Thymus (tissue), 14 donors: ENCODE results near the gene LCAT. TPM values are rescaled to one million over a fixed set of nuclear protein-coding genes. Genes with fewer than 3 reads are reported as not detected.

Experiments
- DNase-seq, 9 donors: peaks; one replicate each; pipeline ENCODE4 v3.0.0-alpha.2; 2013; ENCODE audit warnings: low spot score in 9 of 9, low read depth in 6 of 9, missing footprints in 1 of 9
- H3K27ac ChIP-seq, 2 donors: one replicate each; pipeline ENCODE4 v1.5.1; 2013; ENCODE audit warnings: control low read depth in 1 of 2, low read depth in 1 of 2, low read length in 1 of 2, mild to moderate bottlenecking in 1 of 2, moderate library complexity in 1 of 2
- H3K27me3 ChIP-seq, 2 donors: one replicate each; pipeline ENCODE4 v1.5.1; 2013; ENCODE audit warnings: low read length in 1 of 2; ENCODE audit not compliant: control insufficient read depth in 2 of 2, insufficient read depth in 1 of 2
- H3K36me3 ChIP-seq, 2 donors: one replicate each; pipeline ENCODE4 v1.5.1; 2013; ENCODE audit warnings: low read length in 1 of 2, mild to moderate bottlenecking in 1 of 2, moderate library complexity in 1 of 2; ENCODE audit not compliant: control insufficient read depth in 2 of 2, insufficient read depth in 2 of 2
- H3K4me1 ChIP-seq, 2 donors: one replicate each; pipeline ENCODE4 v1.5.1; 2013; ENCODE audit warnings: low read length in 2 of 2; ENCODE audit not compliant: control insufficient read depth in 2 of 2, insufficient read depth in 2 of 2
- H3K4me3 ChIP-seq, 2 donors: one replicate each; pipeline ENCODE4 v1.5.1; 2013; ENCODE audit warnings: low read length in 2 of 2, control low read depth in 1 of 2, mild to moderate bottlenecking in 1 of 2
- H3K9me3 ChIP-seq, 2 donors: one replicate each; pipeline ENCODE4 v1.5.1; 2013; ENCODE audit warnings: low read length in 1 of 2, mild to moderate bottlenecking in 1 of 2; ENCODE audit not compliant: control insufficient read depth in 2 of 2, insufficient read depth in 1 of 2
- WGBS: extraction: QIAGEN DNeasy Blood & Tissue Kit; methylation state at CpG from one replicate; pipeline ENCODE4 v1.1.7; 2013; 5-methylcytosine and 5-hydroxymethylcytosine counted together
- long read RNA-seq, 10 donors: transcript quantifications; one replicate each; lab custom pipeline, GENCODE V29; 2026
- polyA plus RNA-seq: library from polyadenylated mRNA; stranded (reverse); fragments of 200-250 nt; gene quantifications from one replicate; pipeline ENCODE4 v1.2.3, GENCODE V29; 2013
- total RNA-seq: library from RNA; stranded (reverse); fragments of 120-200 nt; gene quantifications from one replicate; pipeline ENCODE4 v1.2.4, GENCODE V29; 2013
- donor health status: healthy.

The LCAT gene, protein sequence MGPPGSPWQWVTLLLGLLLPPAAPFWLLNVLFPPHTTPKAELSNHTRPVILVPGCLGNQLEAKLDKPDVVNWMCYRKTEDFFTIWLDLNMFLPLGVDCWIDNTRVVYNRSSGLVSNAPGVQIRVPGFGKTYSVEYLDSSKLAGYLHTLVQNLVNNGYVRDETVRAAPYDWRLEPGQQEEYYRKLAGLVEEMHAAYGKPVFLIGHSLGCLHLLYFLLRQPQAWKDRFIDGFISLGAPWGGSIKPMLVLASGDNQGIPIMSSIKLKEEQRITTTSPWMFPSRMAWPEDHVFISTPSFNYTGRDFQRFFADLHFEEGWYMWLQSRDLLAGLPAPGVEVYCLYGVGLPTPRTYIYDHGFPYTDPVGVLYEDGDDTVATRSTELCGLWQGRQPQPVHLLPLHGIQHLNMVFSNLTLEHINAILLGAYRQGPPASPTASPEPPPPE
- total RNA-seq (4.4 TPM), polyA plus RNA-seq (51.9 TPM)
- long read RNA-seq, donor 1 = 0 reads
- long read RNA-seq, donor 2 = 0 reads
- long read RNA-seq, donor 3, partial matches to known transcripts = 0 of 4 reads
- long read RNA-seq, donor 3, other reads (novel, unspliced or antisense) = 0 of 4 reads
- long read RNA-seq, donor 4, partial matches to known transcripts = 0 of 1 reads
- long read RNA-seq, donor 4, other reads (novel, unspliced or antisense) = 0 of 1 reads
- long read RNA-seq, donor 5, transcript LCAT-204 (5 exons, 1,240 nt) = major isoform, 5 of 5 reads
- long read RNA-seq, donor 5, partial matches to known transcripts = 0 of 5 reads
- long read RNA-seq, donor 5, other reads (novel, unspliced or antisense) = 0 of 5 reads
- long read RNA-seq, donor 6, partial matches to known transcripts = 0 of 3 reads
- long read RNA-seq, donor 6, other reads (novel, unspliced or antisense) = 0 of 3 reads
- long read RNA-seq, donor 7, partial matches to known transcripts = 0 of 1 reads
- long read RNA-seq, donor 7, other reads (novel, unspliced or antisense) = 0 of 1 reads
- long read RNA-seq, donor 8 = 0 reads
- long read RNA-seq, donor 9, partial matches to known transcripts = 0 of 3 reads
- long read RNA-seq, donor 9, other reads (novel, unspliced or antisense) = 0 of 3 reads
- long read RNA-seq, donor 10 = 0 reads

- H3K4me3 ChIP-seq = no peak within 1 kb of the TSS
- 95% methylated on average over 23 of the region's 23 CpGs for WGBS
Observed at GRCh38 chr16:67943619-67944504, at the start of gene LCAT. Gene LCAT (minus strand): TSS chr16:67944120. CDS start chr16:67944101, 19 bp downstream.

DNA sequence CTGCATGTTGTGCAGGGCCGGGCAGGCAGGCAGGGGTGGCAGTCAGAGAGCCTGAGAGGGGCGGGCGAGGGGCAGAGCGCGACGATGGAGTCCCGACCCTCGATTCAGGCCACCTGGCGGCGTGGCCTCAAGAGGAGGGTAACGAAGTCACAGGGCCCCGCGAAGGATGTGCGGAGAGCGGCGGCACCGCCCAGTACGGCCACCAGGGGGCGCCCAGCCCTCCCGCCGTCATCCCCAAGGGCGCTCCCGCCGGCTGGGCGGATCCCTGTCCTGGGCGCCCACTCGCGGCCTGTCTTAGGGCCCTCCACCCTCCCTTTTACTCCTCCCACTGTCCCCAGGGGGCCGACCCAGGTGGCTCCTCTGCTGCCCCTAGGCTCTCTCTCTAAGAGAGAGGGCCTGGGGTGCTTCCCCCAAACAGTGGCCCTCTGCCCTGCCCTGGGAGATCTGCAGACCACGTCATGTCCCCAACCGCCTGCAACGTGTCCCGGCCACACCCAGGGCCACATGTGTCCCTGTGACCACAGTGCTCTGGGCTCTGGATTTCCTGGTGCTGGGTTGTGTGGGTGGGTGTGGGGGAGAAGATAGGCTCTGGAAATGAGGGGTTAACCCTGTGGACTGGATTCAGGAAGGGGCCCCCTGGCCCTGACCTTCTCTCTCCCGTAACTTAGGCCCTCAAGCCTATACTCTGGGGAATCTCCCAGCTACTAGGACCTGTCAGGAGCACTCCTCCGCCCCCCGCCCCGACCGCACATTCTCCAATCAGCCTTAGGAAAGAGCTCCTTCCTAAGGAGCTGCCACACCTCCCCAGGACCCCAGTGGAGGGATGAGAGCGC is 49.5 kb upstream of the LCAT start:
- peaks cover 13 to 25% of the 10 kb centered on the region in 2 donors for H3K4me1 ChIP-seq
- peaks cover 0 to 11% of the 10 kb centered on the region in 2 donors for H3K9me3 ChIP-seq
- peak in 7 of 9 donors; percentile 60 to 87 (median 79) for DNase-seq

More at GRCh38 chr16:67943619-67944504, at the start of gene LCAT:
- no peak for DNase-seq
- Histone ChIP-seq H3K36me3 (peaks cover 68 to 80% of the 10 kb centered on the region in 2 donors), H3K27me3 (no peaks in the 10 kb centered on the region), H3K27ac (no peak within 1 kb of the TSS), H3K9me3 (no peaks in the 10 kb centered on the region), H3K4me1 (peaks cover 7 to 11% of the 10 kb centered on the region in 2 donors)

DNA sequence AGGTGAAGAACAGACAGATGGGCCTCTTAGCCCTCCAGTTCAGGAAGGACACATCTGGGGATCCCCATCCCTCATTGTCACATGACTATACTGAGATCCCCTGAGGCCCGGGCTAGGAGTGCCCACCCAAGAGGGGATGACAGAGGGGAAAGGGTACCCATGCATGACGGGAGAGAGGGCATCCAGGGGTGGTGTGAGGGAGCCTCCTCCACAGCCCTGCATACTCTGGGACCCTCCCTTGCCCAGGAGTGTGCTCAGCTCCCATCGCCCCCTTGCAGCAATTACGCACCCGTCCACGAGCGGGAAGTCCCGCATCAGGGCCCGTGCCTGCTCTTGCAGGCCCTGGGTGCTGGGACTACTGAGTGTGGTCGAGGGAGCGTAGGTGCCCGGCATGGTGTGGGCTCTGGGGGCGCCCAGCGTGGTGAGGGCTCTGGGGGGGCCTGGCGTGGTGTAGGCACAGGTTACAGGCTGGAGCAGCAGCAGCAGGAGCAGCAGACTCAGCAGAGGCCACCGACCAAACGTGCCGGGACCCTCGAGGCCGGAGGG is 48.8 kb upstream of the LCAT start:
- Histone ChIP-seq H3K4me3 (peak overlapping the region in 1 of 2 donors; percentile 46), H3K9me3 (peaks cover 0 to 5% of the 10 kb centered on the region in 2 donors), H3K27ac (no peak overlapping the region), H3K4me1 (peaks cover 13 to 22% of the 10 kb centered on the region in 2 donors), H3K36me3 (no peaks in the 10 kb centered on the region), H3K27me3 (no peaks in the 10 kb centered on the region)
- WGBS = 90% methylated on average over 20 of the region's 20 CpGs
- no peak for DNase-seq

More for the DNA sequence above, 49.5 kb upstream of the LCAT start:
- Histone ChIP-seq H3K27ac (peak overlapping the region in 1 of 2 donors; percentile 71), H3K36me3 (no peaks in the 10 kb centered on the region), H3K27me3 (no peaks in the 10 kb centered on the region), H3K4me3 (peak overlapping the region; percentile 28 to 46)
- 7% methylated on average over 39 of the region's 39 CpGs for WGBS

DNA sequence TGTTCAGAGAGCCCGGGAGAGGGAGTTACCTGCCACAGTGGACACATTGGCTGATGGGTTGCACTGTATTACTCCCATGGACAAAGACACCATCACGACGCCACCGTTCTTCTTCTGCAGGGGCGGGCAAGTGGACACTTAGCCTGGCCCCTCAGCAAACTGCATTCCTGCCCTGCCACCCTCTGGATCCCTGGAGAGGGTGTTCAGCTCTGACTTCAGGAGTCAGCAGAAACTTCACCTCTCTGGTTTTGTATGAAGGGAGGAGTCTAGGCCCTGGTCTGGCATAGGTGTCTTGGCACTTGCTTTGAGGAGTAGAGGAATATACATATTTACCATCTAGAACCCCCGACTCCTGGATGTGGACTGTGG is 46.1 kb upstream of the LCAT start:
- H3K4me1 ChIP-seq = peaks cover 13 to 20% of the 10 kb centered on the region in 2 donors

GRCh38 chr16:67989322-67990017 is 45.5 kb upstream of the LCAT start:
- H3K36me3 ChIP-seq = no peaks in the 10 kb centered on the region
- no peak overlapping the region for H3K4me3 ChIP-seq
- H3K27me3 ChIP-seq = no peaks in the 10 kb centered on the region
- peaks cover 13 to 25% of the 10 kb centered on the region in 2 donors for H3K4me1 ChIP-seq
- no peaks in the 10 kb centered on the region for H3K9me3 ChIP-seq
- no peak overlapping the region for H3K27ac ChIP-seq
- WGBS = 96% methylated on average over 8 of the region's 8 CpGs
- DNase-seq = no peak

More for the DNA sequence above, 46.1 kb upstream of the LCAT start:
- Histone ChIP-seq H3K9me3 (no peaks in the 10 kb centered on the region), H3K27me3 (no peaks in the 10 kb centered on the region), H3K27ac (no peak overlapping the region), H3K36me3 (no peaks in the 10 kb centered on the region), H3K4me3 (no peak overlapping the region)
- DNase-seq = no peak
- 99% methylated on average over 6 of the region's 6 CpGs for WGBS

DNA sequence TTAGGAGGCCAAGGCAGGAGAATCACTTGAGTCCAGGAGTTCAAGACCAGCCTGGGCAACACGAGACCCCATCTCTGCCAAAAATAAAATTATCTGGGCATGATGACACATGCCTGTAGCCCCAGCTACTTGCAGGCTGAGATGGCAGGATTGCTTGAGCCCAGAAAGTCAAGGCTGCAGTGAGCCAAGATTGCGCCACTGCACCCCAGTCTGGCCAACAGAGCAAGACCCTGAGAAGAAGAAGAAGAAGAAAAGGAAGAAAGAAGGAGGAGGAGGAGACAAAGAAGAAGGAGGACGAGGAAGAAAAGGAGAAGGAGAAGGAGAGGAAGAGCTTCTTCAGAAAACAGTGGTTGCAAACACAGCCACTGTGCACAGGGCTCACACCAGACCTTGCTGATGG is 44.8 kb upstream of the LCAT start:
- Histone ChIP-seq H3K4me1 (peaks cover 15 to 25% of the 10 kb centered on the region in 2 donors), H3K9me3 (no peaks in the 10 kb centered on the region), H3K27ac (no peak overlapping the region), H3K27me3 (no peaks in the 10 kb centered on the region), H3K36me3 (no peaks in the 10 kb centered on the region), H3K4me3 (no peak overlapping the region)
- DNase-seq = no peak
- WGBS = 88% methylated on average over 3 of the region's 3 CpGs

GRCh38 chr16:67987460-67988160 is 43.7 kb upstream of the LCAT start:
- no peak overlapping the region for H3K27ac ChIP-seq
- 93% methylated on average over 11 of the region's 11 CpGs for WGBS
- H3K4me3 ChIP-seq = no peak overlapping the region
- peaks cover 0 to 4% of the 10 kb centered on the region in 2 donors for H3K9me3 ChIP-seq
- no peaks in the 10 kb centered on the region for H3K27me3 ChIP-seq
- DNase-seq = no peak
- no peaks in the 10 kb centered on the region for H3K36me3 ChIP-seq
- peaks cover 7 to 20% of the 10 kb centered on the region in 2 donors for H3K4me1 ChIP-seq
